GM19025 (cell line): ENCODE measurements around the gene KMT2D.

Experiments
- ATAC-seq: cut with Tn5 transposase; IDR thresholded peaks from one replicate; pipeline ENCODE4 v1.9.1; 2021; ENCODE audit warnings: mild to moderate bottlenecking, low read depth, moderate library complexity; ENCODE audit not compliant: unreplicated experiment

Gene KMT2D

DNA sequence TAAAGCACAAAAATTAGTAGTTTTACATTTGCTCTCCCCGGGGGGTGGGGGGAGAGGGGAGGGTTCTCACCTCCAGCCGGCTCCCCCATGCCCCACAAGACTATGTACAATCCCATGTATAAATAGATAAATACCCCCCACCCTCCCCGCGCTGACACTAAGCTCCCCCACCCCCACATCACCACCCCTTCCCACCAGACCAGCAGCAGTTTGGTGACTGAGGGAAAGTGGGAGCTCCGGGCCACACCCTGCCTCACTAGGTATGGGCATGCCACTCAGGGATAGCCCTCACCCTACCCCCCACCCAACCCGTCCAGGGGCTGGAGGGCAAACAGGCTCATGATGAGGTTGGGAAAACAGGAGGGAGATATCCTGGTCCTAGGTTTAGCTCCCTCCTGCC is 40.2 kb downstream of the KMT2D start:
- ATAC-seq, result no peak

DNA sequence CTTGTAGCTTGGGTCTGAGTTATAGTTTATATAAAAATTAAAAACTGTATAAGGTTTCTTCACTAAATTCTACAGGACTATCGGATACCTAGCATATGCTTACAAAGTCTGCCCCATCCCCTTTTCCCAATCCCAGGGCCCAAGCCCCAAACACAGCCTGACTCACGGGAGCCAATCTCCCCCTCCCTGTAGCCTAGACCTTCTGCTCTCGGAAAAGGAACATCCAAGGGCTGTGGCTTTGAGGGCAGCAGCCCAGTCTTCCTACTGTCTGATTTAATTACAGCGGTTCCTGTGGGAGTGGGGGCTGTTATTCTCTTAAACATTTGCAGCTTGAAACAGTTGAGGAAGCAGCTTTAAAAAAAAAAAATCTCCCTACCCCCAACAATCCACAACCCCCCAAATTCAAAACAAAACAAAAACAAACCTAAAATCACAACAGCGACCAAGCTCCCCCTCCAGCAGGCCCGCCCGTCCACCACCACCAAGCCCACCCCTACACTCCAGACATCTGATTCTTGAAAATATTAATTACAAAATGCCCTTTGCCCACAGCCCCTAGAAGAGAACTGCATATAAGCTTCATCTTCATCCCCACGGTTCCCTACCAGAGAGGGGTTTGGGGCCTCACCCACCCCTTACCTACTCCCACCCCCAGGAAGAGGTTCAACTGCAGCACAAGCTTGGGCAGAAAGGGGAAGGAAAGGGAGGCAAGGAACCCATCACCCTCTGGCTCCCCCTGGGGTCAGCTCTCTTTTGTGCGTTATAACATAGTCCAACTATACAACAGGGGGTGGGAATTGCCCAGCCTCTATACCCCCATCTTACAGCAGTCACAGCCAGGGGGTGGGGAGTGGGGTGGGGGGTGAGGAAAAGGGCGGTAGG is 40.9 kb downstream of the KMT2D start:
- no peak for ATAC-seq

DNA sequence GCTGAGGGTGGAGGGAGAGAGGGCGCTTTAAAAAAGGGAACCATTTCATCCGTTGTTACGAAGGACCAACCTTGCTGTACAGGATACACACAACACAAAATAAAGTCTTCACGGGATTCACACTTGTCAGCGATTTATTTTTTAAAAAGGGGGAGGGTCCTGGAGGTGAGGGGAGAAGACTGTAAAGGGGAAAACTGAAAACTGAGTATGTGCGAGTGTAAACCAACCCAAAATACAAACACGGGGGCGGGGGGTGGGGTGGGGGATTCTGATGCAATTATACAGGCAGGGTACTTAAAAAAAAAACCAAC is 41.5 kb downstream of the KMT2D start:
- ATAC-seq, result no peak

DNA sequence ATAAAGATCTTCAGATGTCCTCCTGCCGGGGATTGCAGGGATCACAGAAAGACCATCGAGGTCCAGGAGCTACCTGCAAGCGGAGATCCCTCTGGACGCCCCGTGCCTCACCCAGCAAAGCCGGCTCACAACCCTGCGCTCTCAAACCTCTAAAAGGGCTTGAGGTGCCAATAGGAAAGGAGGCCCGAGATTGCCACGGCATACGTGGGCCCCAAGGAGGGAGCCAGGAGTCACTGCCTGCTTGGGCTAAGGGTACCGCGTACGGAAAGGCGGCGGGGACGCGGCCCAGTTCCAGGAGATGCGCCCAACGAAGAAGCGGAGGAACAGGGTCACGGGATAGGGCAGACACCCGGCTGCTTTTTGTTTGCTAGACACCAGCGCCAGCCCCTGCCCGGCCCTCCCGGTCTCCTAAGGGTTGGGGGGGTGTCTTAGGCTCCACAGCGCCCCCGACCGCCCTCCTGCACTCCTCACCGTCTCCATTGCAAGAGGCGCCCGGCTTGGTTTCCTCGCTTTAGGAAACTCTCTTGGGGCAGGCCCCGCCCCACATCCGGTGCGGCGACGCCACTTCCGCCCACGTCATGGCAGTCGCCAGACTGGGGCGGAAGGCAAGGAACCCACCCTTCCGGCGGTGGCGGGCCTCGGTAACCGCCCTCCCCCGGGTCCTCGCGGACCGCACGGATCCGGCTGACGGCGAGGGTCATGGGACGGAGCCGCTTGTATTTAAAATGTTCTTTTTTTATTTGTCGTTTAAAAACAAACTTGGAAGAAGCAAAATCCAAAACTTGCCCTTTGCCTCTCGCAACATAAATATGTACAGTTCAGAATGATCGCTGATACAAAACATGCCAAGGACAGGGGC is 42.1 kb downstream of the KMT2D start, which contains the start of gene PRKAG1:
TSS of gene PRKAG1 (minus strand) at position 516 of the 859 bp plus-strand sequence. CDS start at position 480, 36 bp downstream.
- peak; percentile 94 for ATAC-seq

DNA sequence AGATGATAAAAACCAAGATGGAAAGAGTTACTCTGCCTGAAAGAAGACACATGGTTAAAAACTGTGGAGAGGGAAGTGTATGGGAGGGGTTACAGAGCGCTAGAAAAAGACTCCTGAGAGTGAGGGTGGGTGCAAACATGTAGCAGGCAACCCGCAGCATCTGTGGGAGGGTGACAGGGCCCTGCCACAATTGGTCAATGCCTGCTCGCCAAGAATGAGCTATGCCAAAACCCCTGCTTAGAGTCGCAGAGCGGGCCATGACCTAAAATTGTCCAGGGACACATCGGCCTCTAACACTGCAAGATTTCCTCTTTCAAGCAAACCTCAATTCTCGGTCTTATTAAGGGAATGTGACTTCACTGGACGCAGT is 42.7 kb downstream of the KMT2D start:
- ATAC-seq, result no peak

DNA sequence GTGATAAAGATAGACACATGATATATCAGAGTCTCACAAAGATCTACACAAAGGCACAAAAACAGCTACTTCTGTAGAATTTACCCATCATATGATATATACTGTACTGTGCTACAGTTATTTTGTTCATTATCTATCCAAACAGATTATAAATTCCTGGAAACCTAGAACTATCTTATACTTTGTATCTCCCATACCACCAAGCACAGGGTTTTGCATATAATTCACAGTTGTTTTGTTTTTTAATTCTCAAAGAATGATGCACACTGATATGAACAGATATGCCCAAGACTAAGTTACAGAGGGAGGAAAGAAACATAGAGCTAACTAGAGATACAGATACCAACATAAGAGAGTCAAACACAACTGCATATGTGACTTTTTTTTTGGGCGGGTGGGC is 45.4 kb downstream of the KMT2D start:
- ATAC-seq, result no peak

DNA sequence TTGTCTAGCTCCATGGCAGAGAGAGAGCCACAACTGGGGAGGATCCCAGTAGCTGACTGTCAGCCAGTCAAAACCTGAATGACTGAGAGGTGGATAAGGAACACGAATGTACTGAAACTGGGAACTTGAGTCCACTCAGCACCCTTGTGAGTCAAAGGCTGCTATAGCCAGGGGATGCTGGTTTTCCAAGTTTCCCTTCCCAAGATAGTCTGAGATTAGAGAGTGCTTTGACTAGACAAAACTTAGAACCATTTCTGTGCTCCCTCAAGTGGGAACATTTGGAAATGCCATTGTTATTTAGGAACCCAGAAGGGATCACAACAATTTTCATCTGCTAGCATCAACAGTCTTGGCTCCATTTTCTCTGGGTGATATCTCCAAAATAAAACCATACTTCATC is 46.0 kb downstream of the KMT2D start:
- no peak for ATAC-seq

DNA sequence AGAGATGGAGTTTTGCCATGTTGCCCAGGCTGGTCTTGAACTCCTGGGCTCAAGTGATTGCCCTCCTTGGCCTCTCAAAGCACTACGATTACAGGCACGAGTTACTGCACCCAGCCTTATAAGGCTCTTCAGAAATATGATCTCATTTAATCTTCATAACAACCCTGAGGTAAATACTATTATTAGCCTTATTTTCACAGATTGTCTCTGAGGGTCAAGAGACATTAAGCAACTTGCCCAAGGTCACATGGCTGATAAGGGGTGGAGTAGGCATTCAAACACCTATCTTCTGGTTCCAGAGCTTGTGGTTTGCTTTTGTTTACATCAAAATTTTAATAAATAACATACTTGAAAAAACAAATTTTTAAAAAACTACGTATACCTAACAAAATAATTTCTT is 47.2 kb downstream of the KMT2D start:
- ATAC-seq, result no peak

DNA sequence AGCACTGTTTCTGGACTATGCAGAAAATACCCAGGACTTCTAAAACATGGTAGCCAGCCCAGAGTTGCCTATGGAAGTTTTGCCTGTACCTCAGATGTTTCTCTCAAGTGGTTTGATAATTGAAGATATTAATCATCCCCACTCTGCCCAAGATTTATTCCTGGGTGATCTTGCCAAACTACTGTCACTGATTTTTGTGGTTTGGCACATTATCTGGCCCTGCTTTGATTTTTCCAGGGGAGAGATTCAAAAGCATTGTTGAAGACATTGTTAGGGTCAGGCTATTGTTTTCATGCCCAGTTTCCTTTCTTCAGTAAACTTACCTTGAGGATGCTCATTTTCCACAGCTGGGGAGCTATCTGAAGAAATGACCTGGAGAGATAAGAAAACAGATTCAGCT is 47.9 kb downstream of the KMT2D start:
- no peak for ATAC-seq
